ENCODE data around the gene YIPF5.

Gene YIPF5

DNA sequence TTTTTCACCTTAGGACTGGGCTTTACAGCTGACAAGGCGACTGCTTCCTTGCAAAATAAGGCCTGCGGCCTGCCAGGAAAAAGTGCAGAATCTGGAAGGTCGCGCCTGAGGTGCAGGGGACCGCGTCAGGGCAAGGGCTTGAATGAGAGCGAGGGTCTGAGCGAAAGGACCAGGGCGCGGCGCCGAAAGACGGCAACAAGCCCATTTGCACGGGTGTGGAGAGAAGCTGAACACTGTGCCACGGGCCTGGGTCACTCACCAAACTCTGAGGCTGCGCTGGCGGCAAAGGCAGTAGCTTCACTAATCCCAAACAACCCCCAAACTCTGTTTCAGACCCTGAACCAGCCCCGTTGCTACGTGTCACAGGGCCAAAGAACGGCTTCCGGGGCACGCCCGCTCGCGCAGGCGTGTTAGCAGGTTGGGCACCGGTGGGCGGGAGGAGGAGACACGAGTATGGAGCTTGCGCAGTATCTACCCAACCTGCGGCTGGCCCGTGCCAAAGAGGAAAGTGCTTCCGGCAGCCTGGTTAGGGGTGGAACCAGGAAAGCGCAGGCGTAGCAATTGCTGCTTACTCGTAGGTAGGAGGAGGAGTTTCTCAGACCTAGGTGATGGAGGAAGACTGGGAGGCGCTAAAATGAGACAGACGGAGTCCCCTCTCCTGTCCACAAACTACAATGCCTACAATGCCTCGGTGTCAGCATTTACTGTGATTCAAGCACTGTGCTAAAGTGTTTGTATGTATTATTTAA, at the start of gene YIPF5, which contains the start of gene KCTD16:
Gene YIPF5, minus strand, starts transcription at position 384 of the 749 bp plus-strand sequence. CDS start 704 bp downstream, outside the sequence.
Gene KCTD16, plus strand, starts transcription at position 598 of the 749 bp plus-strand sequence.
- DNase-seq (ENCODE audit: low read depth): peak; percentile 93

DNA sequence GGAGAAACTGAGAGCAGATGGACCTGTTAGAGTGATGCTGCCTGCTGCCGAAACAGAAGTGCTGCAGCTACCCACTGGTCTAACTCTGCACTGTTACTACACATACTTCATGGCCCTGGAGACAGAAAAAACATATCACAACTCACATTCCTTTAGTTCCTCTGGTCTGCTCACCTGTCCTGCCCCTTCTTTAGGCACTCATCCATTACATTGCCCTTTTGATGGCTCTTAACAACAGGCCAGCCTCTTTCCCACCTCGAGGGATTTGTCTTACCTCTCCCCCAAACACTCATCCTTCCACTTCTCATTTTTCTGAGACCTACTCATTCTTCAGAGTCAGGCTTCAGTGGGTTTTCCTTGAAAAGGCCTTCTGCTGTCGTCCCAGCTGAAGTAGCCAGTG, 49.4 kb upstream of the YIPF5 start:
- DNase-seq (ENCODE audit: low read depth): no peak

DNA sequence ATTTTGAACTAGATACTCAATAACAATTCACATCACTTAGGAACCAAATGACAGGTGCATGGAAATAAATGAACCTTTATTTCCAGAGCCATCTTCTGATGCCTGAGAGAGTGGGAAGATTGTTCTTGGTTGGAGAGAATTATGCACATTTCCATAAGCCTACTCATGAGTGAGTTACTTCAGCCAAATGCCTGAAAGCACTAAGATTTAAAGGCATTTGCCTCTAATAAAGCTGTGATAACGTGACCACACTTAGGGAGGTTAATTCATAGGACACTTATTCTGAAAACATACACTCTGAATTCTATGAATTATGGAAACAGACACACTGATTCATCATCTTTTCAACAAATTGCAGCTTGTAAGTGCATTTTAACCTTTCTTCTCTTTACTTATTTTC, 40.2 kb upstream of the YIPF5 start:
- DNase-seq (ENCODE audit: low read depth): no peak

DNA sequence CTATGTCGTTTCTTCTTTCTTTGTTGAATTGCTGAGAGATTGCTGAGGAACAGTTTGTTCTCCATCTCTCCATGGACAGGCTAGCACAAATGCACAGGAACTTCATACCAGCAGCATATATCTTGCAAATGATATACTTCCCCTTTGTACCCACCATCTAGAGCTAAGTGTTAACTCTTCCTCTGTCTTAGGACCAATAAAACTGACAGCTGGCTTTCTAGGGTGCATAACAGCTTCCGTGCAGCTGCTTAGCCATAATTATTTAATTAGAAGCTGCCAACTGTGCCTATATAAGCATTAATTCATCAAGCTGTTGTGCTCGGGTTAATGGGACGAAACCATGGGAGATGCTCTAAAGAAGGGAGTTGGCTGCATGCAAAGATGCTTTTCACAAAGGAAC, 38.9 kb upstream of the YIPF5 start:
- DNase-seq (ENCODE audit: low read depth): no peak

DNA sequence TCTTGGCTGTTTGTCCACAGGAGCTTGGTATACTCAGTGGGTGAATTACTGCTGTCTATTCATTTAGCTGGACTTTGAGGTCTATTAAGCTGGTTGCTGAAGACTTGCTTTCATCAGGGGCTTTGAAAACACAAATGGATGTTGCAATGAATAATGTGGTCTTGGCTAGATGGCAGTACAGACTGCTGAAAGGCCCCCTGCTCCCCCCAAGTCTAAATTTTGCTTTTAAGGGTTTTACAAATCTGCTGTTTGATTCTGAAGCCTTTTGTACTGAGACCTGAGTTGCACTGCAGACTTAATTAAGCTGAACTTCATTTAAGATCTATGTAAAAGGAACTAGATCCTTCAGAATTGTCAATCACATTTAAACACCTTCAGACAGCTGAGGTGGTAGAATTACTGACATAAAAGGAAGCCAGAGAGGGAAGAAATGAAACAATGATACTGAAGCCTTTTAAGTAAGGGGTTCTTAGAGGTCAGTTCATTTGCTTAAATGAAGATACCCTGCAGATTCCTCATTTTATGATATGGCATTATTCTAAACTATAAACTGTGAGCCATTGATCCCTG, 37.5 kb upstream of the YIPF5 start:
- no peak for DNase-seq (ENCODE audit: low read depth)

DNA sequence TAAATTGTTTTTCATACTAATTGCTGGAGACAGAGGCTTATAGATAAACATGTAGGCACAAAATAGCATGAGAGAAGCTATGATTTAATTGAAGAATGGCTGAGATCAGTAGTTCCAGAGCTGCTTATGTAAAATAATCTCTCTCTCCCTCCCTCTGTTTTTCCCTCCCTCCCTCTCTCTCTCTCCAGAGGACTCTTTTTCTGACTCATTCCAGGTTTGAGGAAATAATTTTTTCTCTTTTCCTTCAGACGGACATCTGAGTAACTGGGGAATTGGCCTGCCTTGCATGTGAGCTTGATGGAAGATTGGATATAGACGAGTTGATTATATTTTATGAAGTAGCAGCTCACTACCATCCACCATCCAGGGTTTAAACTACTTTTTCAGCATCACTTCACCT, 35.7 kb upstream of the YIPF5 start:
- no peak for DNase-seq (ENCODE audit: low read depth)

DNA sequence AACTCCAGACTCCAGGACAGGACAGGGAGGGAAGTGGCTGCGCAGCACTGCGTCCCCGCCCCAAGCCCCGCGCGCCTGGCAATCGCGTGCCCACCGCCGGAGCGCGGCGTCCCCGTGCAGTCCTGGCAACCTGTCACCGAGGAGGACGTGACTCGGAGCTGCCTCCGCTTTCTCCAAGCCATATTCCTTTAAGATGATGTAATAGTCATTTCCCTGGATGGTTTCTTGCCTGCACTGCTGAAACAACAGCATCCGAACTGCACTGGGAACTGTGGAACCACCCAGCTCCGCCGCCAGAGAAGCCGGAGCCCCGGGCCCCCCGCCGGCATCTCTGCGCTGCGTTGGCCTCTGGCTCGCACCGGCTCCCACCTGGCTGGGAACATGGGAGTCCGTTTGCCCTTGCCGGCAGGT, 34.7 kb upstream of the YIPF5 start:
- DNase-seq (ENCODE audit: low read depth): peak; percentile 9

DNA sequence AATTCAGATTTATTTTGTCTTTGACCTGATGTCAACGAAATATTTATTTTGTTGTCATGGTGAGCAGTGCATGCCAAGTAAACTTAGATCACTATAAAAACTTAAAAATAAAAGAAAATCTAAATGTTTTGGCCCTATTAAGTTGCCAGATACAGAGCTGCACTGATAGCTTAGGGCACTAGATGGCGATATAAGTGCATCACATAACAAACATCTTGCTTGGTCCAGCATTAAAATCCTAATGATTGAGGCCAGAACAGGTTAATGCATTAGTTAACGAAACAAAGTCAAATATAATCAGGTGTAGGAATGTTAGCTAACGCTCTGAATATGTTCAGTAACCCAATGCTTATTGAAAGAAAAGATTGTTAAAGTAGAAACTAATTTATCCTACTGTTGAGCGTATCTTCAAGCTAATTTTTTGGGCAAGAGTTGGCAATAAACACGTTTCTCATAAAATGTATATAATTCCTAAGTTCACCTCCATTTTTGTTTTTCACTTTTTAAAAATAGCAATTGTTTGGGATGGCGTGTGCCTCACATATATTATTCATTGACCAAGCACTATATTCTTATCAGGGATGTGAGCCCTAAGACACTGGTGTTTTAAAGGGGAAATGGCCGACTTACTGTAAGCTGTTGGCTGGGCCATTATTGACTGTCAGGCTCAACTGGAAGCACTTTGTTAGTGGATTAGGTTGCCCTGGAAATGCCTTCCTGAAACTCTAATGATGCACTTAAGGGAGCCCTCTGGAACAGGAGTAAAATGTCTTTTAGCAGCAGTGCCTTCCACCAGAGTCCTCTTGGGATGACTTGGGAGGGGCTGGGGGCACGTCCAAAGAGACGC, 33.5 kb upstream of the YIPF5 start:
- DNase-seq (ENCODE audit: low read depth): peak; percentile 64

DNA sequence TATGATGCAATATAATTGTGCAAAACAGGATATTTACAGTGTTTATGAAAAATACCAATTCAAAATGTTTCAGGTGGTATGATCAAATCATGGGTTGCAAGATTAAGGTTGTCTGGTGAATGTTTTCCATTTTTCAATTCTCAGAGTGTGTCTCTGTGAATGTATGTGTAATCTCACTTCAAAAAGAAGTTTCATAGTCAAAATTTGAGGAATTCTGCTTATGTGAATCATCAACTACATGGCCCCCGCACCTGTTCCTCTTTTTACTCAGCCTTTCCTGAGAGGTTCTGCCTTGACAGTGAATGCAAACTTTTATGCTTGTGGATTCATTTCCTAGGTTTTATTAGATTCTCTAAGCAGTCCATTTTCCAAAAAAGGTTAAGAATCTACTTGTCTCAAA, 32.3 kb upstream of the YIPF5 start:
- no peak for DNase-seq (ENCODE audit: low read depth)

DNA sequence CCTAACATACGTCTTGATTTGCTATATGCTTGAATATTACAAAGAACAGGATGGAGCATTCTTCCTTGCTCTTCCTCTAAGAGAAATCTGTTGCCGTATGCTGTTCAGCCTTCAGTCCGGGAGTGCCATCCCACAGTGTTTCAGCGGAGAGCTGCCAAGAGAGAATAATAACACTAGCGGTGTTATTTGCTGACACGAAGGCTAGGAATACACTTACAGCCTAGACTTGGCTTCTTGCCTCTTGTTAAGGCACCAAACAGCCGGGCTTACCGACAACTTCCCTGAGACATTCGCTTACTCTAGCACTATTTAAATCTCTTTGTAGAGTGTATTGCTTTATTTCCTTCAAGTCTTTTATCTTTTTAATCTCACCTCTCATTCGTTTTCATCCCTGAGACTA, 31.6 kb upstream of the YIPF5 start:
- DNase-seq (ENCODE audit: low read depth): no peak

DNA sequence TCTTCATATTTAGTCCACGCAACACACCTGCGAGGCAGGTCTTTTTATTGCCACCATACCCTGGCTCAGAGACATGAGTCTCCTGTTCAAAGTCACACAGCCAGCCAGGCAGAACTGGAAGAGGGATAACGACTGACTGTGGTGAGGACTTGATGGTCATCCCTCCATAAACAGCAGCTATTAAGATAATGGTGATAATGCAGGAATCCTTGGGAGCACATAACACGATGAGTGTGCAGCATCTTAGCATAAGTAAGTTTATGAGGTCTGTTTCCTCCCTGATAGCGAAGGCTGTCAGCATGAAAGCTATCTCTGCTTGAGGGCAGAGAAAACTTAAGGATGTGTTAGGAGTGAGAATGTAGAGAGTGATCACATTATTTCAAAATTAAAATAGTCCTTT, 31.1 kb upstream of the YIPF5 start:
- DNase-seq (ENCODE audit: low read depth): no peak

DNA sequence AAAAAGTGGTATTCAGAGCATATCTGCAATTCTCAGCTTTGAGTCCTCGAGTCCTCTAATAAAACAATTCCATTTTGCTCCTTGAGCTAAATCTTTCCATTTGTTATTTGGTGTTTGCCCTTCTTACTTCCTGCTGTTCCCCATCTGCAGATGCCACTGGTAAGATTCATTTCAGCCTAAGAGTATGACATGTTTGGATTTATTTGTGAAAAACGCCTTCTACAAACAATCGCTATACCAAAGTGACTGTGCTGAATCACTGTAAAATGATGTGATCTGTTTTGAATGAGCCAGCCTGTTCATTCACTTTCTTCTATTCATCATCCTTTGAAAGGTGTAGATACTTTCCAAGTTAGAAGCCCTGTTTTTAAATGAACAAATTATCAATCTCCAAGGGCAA, 27.9 kb upstream of the YIPF5 start:
- peak; percentile 24 for DNase-seq (ENCODE audit: low read depth)

DNA sequence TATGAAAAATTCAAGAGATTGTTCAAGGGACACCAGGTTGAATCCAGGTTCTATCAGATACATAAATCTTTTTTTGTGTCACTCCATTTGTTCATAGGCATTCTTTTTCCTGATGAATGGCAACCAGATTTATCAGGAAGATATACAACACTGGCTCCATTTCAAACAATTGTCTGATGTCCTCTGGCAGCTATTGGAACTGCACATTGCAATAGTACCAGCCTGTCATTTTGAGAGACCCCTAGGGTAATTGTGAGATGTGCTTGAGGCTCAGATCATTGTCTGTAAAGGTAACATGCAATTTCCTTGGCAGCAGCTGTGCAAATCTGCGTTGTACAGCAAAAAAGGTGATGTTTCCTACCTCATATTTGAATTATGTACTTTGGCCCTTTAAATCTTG, 26.2 kb upstream of the YIPF5 start:
- no peak for DNase-seq (ENCODE audit: low read depth)

DNA sequence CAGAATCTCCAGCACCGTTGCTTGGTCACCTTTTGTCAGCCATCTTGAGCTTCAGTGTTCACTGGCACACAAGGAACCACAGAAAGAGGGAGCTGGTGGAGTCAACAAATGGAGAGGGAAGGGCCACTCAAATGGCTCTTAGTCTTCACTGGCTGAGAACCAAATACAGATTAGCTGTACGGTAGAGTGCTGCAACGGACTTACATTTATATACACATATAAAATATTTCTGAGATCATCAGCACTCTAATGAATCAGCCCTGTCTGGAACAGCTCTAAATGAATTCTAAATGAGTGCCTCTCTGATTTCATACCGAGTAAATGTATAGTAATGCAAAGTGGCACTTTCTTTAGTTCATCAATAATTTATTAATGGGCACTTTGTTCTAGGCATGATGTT, 25.0 kb upstream of the YIPF5 start:
- DNase-seq (ENCODE audit: low read depth): no peak

DNA sequence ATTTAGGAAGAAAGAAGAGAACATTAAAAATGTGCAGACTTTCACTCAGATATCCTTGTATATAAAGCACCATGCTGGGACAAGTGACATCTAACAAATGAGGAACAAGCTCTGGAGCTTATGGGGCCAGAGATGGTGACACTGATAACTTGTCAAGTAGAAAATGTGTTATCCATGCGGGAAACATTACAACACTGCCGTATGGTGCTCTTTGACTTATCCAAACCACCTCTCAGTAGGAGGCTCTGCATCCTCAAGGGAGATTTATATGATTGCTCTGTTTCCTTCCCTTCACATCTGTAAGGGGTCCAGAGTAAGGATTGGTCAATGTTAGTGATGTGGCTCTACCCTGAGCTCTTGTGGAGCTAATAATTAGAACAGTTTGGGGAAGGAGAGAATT, 23.7 kb upstream of the YIPF5 start:
- no peak for DNase-seq (ENCODE audit: low read depth)

DNA sequence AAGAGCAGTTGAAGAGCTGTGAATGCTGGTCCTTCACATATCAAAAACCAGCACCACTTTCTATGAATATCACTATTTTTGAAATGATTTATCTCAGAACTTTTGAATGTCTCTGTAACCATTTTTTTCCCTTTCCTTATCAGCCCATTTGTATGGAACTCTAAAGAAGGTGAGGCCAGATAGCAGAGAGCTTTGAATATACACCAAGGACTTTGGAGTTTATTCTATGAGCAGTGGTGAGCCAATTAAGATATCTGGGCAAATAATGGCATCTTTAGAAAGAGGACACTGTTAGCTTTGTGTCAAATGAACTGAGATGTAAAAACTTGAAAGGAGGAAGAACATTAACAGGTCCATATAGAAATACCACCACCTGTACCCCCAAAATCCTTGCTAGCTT, 22.2 kb upstream of the YIPF5 start:
- no peak for DNase-seq (ENCODE audit: low read depth)

DNA sequence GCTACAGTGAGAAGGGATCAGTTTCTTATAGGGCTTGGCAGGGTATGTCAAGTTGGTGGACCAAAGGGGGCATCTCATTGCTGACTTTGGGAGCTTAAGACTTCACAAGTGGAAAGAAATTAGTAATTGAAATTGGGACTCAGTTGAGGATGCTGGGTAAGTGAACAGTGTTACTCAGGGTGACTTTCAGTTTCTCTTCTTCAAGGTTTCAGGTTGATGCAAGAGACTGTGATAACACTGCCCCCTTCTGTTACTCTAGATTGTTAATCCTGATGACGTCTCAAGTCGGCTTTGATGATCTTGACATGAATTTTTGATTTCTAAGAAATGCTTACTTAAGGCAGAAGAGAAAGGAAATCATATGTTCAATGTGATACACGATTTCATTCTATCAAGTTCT, 21.5 kb upstream of the YIPF5 start:
- peak; percentile 56 for DNase-seq (ENCODE audit: low read depth)

DNA sequence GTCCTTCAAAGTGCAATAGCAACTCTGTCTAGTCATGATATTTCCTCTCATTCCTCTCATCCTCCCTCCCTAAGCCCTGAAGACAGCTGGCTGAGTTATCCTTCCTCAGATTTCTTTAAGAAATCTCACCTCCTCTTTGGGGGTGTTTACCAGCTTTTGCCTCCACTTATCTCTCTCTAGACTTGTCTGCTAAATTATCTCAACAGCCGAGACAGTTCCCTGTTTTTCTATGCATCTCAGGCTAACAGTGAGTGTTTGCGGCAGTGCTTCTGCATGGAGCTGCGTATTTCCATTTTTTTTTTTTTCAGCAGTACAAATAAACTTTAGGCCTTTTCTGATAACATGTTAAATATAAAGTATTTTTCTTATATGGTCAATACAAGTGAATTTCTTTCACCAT, 21.1 kb upstream of the YIPF5 start:
- no peak for DNase-seq (ENCODE audit: low read depth)

DNA sequence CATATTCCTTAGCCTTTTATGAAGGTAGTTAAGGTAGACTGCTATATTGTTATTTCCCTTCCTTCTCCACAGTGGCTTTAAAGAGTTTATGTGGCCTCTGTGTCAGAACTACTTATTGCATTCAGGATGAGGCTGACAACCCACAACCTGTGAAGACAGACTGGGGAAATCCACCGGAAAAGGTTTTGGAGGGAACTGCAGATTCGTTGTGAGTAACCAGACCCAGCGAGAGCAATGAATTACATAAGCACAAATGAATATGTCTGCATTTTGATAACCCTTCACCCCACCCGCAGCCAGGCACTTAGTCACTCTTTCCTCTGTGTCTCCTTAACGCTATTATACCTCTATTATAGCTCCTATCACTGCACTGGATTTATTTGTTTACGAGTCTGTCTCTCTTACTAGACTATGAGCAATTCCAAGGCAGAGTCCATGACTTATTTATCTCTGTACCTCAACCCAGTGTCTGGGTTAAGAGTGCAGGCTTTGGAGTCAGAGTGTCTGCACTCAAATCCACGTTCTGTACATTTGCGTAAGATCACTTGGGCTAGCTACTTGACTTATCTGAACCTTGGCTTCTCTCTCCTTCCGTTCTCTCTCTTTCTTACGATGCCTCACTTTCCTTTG, 19.5 kb upstream of the YIPF5 start:
- no peak for DNase-seq (ENCODE audit: low read depth)

DNA sequence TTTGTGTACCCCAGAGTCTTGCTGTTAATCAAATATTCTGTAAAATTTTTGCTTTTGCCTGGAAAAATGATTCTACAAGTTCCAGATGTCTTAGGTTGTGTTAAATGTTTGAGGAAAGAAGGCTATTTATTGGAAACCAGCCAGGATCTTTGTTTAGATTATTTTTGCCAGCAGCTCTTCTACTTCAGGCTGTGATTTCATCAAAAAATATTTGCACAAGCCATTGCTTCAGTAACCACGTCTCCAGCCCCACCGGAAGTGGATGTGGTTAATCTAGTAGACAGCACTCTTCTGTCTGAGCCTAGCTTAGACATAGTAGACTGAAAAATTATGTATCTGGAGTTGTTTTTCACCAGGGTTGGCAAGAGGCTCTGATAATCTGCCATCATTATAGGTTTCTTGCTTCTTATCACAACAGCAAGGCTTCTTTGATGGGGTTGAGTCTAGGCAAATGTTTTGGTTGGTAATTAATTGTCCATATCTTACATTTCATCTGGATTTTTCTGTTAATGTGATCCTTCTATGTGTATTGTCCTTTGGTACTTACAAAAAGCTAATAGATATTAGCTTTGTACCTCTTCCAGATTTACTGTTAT, 17.3 kb upstream of the YIPF5 start:
- peak; percentile 96 for DNase-seq (ENCODE audit: low read depth)

DNA sequence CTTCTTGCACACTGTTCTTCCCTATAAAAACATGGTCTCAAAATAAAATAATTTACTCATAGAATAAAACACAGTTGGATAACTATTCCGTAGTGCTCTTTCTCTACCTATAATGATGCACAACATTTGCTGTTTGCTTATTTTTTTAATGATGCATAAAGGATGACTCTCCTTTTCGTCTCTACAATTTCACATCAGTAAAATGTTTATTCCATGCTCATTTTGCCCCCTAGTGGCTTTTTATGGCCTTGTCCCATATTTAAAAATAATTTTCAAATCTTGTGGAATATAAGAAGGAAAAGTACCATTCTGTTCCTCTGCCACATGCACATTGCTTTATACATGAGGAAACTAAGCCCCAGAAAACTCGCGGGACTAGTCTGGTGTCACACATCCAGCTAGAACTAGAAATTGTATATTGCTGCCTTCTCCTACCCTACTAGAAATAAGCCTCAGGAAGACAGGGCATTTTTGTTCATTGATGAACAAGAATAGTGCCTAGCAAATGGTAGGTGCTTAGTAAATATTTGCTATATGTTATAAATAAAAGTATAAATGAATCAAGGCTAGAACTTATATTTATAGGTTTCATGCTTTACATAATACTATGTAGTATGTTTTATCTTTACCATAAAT, 12.9 kb upstream of the YIPF5 start:
- DNase-seq (ENCODE audit: low read depth): peak; percentile 33

DNA sequence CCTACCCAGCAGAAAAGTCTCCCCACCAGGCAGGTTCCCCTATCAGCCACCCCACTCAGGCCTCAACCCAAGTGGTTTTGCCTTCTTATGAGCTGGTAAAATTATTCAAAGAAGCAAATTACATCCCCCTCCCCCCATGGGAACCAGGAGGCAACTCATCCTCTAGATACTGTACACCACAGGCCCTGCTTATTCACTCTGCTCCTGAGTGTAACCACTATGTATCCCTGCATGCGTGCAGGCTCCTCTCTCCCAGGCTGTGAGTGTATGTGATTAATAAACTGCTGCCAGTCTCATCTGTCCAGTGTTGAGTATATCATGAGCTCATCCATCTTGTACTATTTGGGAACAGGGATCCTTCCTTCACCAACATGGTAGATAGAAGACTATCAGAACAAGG, 8.8 kb upstream of the YIPF5 start:
- no peak for DNase-seq (ENCODE audit: low read depth)
